Muscle of arm (tissue), 14 donors: ENCODE results near the gene MRPS21. TPM values are rescaled to one million over a fixed set of nuclear protein-coding genes. Genes with fewer than 3 reads are reported as not detected.

Source experiments
- DNase-seq: peaks from one replicate; pipeline ENCODE4 v3.0.0-alpha.2; 2013
- long read RNA-seq, 11 donors: transcript quantifications; one replicate each; lab custom pipeline, GENCODE V29; 2026
- polyA plus RNA-seq, 12 donors: library from polyadenylated mRNA; unstranded; fragments of 120-200 nt; gene quantifications; one replicate each; pipeline ENCODE4 v1.2.1, GENCODE V29; 2013; ENCODE audit not compliant: insufficient read length in 12 of 12

Gene MRPS21
- polyA plus RNA-seq: 10 to 100 TPM in 11 of 12 donors, not detected in 1; 35.6 to 62.4 (median 47.4) TPM
- long read RNA-seq, donor 1, transcript MRPS21-201 (2 exons, 1,462 nt): minor isoform, 33 of 113 reads
- long read RNA-seq, donor 1, transcript MRPS21-202 (3 exons, 1,226 nt): major isoform, 80 of 113 reads
- long read RNA-seq, donor 1, partial matches to known transcripts: 0 of 113 reads
- long read RNA-seq, donor 1, other reads (novel, unspliced or antisense): 0 of 113 reads
- long read RNA-seq, donor 2, transcript MRPS21-202 (3 exons, 1,226 nt): major isoform, 97 of 145 reads
- long read RNA-seq, donor 2, transcript MRPS21-201 (2 exons, 1,462 nt): minor isoform, 48 of 145 reads
- long read RNA-seq, donor 2, partial matches to known transcripts: 0 of 145 reads
- long read RNA-seq, donor 2, other reads (novel, unspliced or antisense): 0 of 145 reads
- long read RNA-seq, donor 3, transcript MRPS21-202 (3 exons, 1,226 nt): major isoform, 53 of 72 reads
- long read RNA-seq, donor 3, transcript MRPS21-201 (2 exons, 1,462 nt): minor isoform, 19 of 72 reads
- long read RNA-seq, donor 3, partial matches to known transcripts: 0 of 72 reads
- long read RNA-seq, donor 3, other reads (novel, unspliced or antisense): 0 of 72 reads
- long read RNA-seq, donor 4, transcript MRPS21-201 (2 exons, 1,462 nt): minor isoform, 14 of 48 reads
- long read RNA-seq, donor 4, transcript MRPS21-202 (3 exons, 1,226 nt): major isoform, 34 of 48 reads
- long read RNA-seq, donor 4, partial matches to known transcripts: 0 of 48 reads
- long read RNA-seq, donor 4, other reads (novel, unspliced or antisense): 0 of 48 reads
- long read RNA-seq, donor 5, transcript MRPS21-201 (2 exons, 1,462 nt): minor isoform, 46 of 155 reads
- long read RNA-seq, donor 5, transcript MRPS21-202 (3 exons, 1,226 nt): major isoform, 109 of 155 reads
- long read RNA-seq, donor 5, partial matches to known transcripts: 0 of 155 reads
- long read RNA-seq, donor 5, other reads (novel, unspliced or antisense): 0 of 155 reads
- long read RNA-seq, donor 6, transcript MRPS21-201 (2 exons, 1,462 nt): minor isoform, 25 of 108 reads
- long read RNA-seq, donor 6, transcript MRPS21-202 (3 exons, 1,226 nt): major isoform, 78 of 108 reads
- long read RNA-seq, donor 6, partial matches to known transcripts: 5 of 108 reads
- long read RNA-seq, donor 6, other reads (novel, unspliced or antisense): 0 of 108 reads
- long read RNA-seq, donor 7, transcript MRPS21-202 (3 exons, 1,226 nt): major isoform, 41 of 65 reads
- long read RNA-seq, donor 7, transcript MRPS21-201 (2 exons, 1,462 nt): minor isoform, 24 of 65 reads
- long read RNA-seq, donor 7, partial matches to known transcripts: 0 of 65 reads
- long read RNA-seq, donor 7, other reads (novel, unspliced or antisense): 0 of 65 reads
- long read RNA-seq, donor 8, transcript MRPS21-201 (2 exons, 1,462 nt): minor isoform, 34 of 122 reads
- long read RNA-seq, donor 8, transcript MRPS21-202 (3 exons, 1,226 nt): major isoform, 82 of 122 reads
- long read RNA-seq, donor 8, partial matches to known transcripts: 6 of 122 reads
- long read RNA-seq, donor 8, other reads (novel, unspliced or antisense): 0 of 122 reads
- long read RNA-seq, donor 9, transcript MRPS21-202 (3 exons, 1,226 nt): major isoform, 54 of 92 reads
- long read RNA-seq, donor 9, transcript MRPS21-201 (2 exons, 1,462 nt): minor isoform, 25 of 92 reads
- long read RNA-seq, donor 9, partial matches to known transcripts: 13 of 92 reads
- long read RNA-seq, donor 9, other reads (novel, unspliced or antisense): 0 of 92 reads
- long read RNA-seq, donor 10, transcript MRPS21-201 (2 exons, 1,462 nt): minor isoform, 24 of 102 reads
- long read RNA-seq, donor 10, transcript MRPS21-202 (3 exons, 1,226 nt): major isoform, 70 of 102 reads
- long read RNA-seq, donor 10, partial matches to known transcripts: 8 of 102 reads
- long read RNA-seq, donor 10, other reads (novel, unspliced or antisense): 0 of 102 reads
- long read RNA-seq, donor 11, transcript MRPS21-201 (2 exons, 1,462 nt): minor isoform, 37 of 159 reads
- long read RNA-seq, donor 11, transcript MRPS21-202 (3 exons, 1,226 nt): major isoform, 111 of 159 reads
- long read RNA-seq, donor 11, partial matches to known transcripts: 11 of 159 reads
- long read RNA-seq, donor 11, other reads (novel, unspliced or antisense): 0 of 159 reads

DNA sequence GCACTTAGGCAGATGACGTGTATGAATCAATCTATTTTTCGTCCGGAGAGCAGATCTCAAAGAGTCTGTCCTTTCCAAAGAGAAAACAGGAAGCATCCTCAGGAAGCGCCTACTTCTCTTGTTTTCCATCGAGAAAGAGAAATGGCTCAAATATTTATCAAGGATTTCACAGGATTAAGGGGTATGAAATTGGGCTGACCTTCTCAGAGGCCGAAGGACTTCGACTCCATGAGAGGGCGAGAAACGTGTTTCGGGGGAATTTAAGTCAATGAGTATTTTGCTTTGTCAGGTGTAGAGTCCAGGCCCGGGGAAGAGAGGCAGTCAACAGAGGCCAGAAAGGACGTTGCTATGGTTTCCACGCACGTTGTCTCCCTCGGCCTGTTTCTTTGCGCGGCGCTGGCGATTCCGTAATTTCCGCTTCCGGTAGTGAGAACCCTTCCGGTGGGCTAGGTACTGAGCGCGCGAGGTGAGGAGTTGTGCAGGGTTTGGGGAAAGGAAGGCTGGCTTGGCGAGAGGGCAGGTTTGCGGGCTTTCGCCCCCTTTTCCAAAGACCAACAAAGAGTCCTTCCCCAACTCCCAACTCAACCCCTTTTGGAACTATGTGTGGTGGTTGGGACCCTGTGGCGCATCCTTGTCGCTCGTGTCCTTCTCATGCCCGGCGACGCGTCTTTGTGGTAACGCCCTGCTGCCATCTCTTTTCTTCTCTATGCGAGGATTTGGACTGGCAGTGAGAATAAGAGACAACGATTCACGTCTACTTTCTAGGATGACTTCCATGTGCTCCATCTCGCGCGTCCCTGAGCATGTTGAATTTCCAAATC lies at the start of gene MRPS21:
MRPS21 (plus strand) TSS at position 429 of the 821 bp plus-strand sequence. CDS start 506 bp downstream, outside the sequence.
- DNase-seq: peak; percentile 96

DNA sequence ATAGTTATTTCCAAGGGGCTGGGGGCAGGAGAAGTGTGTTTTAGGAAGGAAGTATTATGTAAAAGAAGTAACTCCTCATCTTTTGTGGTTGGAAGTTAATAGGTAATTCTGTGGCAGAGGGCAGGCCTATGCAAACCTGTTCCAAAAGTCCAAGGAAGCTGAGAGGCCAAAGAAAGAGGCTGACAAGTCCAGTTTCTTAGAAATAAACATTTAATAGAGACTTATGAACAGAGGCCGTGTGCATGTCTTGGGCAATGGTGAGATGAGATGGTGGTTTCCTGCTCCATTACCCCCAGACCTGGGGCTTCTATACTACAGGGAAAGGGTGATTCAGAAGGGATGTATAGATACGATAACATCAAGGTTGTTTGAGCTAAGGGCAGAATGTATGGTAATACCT lies 43.7 kb upstream of the MRPS21 start:
- DNase-seq: no peak

DNA sequence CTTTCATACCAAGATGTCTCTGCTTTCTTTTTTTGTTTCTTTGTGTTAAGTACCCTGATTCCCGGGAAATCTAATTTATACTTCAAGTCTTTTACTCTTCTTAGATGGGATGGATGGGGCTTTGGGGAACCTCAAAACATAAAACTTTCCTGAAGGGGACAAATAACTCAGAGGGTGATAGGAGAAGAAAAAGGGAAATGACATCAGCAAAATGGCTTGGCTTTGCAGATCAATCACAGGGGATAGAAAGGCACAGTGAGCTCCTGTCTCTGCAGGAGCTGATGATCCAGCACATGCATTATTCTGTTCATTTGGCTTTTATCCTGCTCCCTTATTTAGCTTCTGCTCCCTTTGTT lies 37.5 kb upstream of the MRPS21 start:
- no peak for DNase-seq

DNA sequence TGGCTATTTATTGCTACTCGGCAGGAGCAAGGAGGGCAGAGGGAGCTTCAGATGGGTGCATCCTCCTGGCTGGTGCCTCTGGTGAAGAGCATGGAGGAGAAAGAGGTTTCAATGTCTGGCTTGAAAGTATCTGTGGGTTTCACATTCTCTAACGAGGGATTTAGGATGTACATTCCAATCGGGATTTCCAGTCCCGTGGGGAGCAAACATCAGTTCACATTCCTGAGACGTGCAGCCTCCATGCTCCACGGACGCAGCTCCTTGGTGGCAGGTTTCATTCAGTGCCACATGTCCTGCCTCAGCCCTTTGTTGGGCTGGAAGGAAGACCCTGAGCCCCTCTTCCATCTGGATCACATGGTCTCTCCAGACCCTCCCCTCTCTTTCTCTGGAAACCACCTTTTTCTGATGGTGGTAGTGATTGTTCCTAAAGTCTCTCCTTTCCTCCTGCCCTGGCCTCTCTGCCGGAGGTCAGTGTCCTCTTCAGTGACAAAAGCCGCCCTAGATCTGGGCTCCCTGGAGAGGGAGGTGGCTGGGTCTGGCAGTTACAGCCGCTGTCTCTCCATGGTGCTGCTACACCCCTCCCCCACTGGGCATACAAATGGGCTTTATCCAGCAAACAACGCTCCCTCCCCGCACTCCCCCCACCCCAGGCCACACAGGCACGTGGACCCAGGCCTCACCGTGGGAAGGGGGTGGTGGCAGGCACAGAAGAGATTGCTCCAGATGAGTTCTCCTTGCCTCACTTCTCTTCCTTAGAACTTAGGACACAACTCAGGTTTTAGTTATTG lies 36.9 kb upstream of the MRPS21 start:
- DNase-seq: no peak

DNA sequence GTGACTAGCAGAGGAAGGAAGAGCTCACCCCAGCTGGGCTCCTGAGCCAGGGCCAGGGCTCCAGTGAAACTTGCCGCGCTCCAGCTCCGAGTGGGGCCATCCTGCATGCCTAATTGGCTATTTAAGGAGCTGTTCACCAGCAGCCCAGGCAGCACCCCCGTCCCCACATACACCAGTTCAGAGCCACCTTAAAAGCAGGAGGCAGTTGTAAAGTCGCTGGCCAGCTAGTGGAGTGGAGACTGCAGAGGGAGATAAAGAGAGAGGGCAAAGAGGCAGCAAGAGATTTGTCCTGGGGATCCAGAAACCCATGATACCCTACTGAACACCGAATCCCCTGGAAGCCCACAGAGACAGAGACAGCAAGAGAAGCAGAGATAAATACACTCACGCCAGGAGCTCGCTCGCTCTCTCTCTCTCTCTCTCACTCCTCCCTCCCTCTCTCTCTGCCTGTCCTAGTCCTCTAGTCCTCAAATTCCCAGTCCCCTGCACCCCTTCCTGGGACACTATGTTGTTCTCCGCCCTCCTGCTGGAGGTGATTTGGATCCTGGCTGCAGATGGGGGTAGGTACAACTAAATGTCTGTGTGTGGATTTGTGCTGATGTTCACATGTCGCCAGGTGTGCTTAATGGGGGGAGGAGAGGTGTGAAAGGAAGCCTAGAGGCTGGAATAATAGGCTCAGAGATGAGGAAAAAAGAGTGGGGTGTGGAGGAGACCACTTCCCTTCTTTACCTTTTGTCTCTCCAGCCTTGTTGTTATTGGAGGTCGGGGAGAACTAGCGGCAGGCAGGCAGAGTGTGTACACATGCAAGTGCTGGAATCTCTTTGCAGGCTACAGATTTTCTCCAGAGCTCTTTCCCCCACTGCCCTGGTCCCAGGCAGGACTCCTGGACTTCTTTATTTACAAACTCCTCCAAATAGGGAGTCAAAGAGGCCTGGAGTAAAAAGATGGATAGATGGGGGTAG lies 35.8 kb upstream of the MRPS21 start, which contains the start of gene CA14:
CA14 (plus strand) TSS at position 151 of the 962 bp plus-strand sequence; CDS start at position 506, 355 bp downstream.
- DNase-seq: no peak

DNA sequence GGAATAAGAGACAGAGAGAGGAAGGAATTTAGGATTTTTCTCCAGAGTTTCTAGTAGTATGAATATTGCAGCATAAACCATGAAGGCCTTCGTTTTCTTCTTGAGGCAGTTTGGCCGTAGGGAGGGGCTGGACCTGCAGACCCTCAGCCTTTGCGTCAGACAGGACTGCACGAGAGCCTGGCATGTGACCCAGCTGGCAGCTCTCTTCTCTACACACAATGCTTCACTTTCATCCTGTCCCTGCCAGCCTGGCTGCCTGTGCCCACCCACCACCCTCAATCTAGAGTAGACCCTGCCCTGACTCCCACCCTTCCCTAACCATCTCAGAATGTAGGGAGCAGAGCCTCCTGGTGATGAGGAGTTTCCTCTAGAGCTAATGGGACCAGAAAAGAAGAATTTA lies 34.4 kb upstream of the MRPS21 start:
- no peak for DNase-seq

DNA sequence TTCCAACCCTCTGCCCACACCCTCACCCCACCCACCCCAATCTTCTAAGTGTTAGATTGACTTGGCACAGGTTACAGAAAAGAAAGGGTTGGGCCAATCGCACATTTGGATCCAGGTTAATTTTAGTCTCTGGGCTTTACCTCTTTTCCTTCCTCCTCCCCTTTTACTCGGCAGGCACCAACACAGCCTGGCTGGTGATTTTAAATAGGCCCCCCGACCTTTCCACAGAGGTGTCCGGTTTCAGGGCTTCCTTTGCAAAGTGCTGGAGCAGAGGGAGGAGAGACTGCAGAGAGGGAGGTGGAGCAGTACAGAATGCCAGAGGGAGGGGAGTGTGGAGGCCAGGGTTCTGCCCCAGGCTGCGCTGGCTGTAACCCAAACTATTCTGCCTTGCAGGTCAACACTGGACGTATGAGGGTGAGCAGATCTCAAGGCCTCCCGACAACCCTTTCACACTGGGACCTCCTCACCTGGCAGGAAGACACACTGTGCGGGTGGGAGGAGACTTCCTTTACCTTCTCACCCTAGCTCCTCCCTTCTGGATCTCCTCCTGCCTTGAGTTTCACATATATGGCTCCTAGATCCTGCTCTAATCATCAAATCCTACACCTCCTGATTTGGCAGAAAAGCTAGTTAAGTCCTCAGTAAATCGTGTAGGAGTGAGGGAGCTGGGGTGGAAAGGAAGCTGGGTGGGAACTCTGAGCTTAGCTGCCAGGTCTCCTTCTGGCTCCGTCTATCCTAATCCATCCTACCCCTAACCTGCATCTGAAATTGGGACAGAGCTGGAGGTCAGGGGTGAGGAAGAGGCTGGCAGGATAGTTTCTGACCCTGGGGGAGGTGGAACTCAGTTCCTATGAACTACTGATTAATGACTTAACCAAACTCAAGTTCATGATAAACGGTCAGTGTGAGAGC lies 33.6 kb upstream of the MRPS21 start:
- no peak for DNase-seq

DNA sequence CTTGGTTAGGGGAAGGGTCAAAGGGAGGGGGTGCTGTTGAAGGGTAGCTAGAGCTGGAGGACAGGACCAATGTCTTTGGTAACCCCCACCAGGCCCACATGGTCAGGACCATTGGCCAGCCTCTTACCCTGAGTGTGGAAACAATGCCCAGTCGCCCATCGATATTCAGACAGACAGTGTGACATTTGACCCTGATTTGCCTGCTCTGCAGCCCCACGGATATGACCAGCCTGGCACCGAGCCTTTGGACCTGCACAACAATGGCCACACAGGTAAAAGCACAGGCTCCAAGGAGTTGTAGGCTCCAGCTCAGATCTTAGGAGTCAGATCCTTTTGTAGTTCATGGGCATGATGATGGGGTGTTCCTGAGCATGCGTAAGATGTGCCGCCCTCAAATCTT lies 32.3 kb upstream of the MRPS21 start:
- DNase-seq: no peak

DNA sequence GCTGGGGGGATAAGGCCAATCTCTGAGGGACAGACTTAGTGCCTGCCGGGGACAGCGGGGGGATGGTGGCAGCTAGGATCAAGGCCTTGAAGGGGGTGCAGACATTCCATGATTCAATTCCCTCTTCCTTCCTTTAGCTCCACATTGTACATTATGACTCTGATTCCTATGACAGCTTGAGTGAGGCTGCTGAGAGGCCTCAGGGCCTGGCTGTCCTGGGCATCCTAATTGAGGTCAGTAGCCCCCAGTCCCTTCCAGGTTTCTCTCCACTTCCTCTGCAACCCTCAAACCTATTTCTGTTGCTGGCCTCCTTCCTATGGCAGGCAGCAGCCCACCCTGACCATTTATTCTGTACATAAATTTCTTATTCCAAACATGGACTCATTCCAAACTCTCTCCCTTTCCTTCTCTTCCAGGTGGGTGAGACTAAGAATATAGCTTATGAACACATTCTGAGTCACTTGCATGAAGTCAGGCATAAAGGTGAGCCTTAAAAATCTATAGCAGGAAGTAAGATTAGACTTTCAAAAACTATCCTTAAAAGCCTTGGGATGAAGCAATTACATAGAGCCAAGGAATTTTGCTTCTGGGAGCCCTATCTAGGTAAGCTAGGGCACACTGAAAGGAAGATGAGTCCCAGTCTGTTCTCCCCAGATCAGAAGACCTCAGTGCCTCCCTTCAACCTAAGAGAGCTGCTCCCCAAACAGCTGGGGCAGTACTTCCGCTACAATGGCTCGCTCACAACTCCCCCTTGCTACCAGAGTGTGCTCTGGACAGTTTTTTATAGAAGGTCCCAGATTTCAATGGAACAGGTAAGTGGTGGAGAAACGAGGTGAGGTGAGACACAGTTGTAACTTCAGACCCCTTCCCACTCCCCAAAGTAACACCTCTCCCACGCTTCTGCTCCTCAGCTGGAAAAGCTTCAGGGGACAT lies 31.0 kb upstream of the MRPS21 start:
- DNase-seq: no peak

DNA sequence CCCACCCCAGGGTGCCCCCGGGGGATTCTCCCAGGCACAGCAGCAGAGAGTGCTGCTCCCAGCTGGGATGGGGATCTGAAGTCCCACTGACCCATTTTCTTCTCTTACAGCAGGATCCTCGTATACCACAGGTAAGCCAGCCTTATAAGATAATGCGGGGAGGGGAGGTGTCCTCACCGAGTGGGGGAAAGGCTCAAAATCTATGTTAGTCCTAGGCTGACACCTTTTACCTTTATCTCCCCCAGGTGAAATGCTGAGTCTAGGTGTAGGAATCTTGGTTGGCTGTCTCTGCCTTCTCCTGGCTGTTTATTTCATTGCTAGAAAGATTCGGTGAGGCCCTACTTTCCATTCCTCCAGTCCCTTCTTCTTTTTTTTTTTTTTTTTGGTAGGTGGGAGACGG lies 30.1 kb upstream of the MRPS21 start:
- DNase-seq: no peak

DNA sequence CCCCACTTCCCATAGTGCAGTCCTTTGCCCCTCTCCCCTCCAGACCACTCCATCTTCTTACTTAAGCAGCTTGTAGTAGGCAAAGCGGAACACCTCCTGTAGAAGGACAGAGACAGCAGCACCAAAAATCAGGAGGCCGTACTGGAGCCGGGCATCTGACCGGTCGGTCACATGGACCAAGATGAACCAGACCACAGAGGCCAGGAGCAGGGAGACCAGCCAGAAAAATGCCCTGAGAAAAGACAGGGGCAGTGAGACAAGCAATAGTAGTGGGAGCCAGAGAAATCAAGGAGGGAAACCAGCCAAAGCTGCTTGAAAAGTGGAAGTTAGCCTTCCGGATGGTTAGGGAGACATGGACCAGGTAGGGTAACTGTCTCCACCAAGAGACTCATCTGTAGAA lies 25.8 kb upstream of the MRPS21 start:
- DNase-seq: no peak

DNA sequence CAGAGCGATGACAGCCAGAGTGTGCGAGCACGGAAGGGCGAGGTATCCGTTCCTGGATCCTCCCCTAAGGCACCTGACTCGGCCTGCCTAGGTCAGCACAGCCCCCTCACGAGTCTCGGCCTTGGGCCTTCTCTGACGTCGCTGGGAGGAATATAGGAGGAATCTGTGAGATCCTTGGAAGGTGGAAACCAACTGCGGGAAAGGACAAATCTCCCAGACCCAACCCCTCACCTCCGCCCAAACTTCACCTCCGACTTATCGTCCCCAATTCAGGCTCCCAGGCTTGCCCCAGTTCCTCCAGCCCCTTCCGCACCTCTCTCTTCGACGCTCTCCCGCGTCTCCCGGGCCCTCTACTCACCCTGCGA lies 25.3 kb upstream of the MRPS21 start:
- no peak for DNase-seq

DNA sequence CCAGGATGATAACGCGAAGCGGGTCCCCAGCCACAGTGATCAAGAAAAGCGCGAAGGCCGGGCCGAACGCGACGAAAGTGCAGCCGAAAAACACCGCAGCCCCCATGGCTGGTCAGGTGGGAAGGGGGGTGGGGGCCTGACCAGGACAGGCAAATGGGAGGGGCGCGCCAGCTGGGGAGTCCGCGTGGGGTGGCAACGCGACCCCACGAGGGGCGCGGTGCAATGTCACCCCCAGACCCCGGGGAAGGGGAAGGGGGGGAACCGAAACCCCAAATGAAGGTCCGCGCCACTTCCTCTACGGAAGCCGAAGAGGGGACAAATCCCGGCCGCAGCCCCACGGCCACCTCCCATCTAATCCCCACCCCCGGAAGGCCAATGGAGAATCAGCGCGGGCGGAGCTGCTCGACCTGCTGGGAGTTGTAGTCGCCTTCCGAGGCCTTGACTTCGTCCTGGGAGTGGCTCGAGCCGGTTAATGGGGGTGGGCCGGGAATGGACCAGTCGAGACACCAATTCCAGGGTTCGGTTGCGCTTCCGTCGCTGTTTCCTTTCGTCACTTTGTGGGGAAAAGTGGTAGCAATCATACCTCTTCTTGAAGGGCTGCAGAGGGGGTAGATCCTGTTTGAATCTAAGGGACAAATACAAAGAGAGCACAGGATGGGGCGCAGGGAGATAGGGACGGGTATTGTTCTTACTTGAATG lies 24.8 kb upstream of the MRPS21 start, which contains the start of gene APH1A:
APH1A (minus strand) TSS at position 312 of the 699 bp plus-strand sequence; CDS start at position 106, 206 bp downstream.
- peak; percentile 96 for DNase-seq

DNA sequence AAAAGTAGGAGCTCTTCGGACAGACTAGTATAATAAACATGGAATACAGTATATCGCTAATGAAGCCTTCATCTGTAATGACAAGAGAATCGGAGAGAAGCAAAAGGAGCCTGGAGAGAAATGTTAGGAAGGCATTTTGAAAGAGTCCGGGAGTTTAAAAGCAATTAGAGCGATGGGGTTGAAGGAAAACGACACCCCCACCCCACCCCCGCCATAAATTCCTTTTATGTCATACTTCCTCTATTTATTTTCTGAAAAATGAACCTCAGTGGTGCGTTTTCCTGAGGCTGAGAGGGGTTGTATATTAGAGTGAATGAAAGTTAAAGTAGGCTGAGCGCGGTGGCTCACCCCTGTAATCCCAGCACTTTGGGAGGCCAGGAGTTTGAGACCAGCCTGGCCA lies 24.2 kb upstream of the MRPS21 start:
- no peak for DNase-seq
